ENCODE results near the gene KRT71.
"Not testable (repeated sequence)": the region's sequence is repeated elsewhere in the genome, so short reads cannot be mapped to it uniquely, and the experiment has no call there.

Gene KRT71

DNA sequence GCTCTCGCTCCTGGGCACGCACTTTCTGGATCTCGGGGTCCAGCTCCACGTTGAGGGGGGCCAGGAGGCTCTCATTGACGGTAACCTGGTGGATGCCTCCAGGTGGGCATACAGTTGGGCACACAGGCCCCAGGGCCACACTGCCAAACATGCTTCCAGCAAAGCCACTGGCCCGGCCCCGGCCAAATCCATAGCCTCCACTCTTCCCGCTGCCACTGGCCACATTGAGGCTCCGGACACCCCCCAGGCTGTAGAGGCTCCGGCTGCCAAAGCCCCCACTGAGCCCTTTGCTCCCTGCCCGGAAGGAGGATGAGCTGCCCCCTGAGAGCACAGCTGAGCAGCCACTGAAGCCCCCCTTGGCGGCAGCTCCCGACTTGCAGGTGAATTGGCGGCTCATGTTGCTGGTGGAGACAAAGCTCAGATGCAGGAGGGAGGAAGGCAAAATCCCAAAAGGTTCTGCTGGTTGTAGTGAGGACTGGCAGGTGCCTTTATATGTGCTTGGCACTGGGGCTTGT is at the start of gene KRT71:
KRT71 (minus strand) TSS at position 465 of the 515 bp plus-strand sequence; CDS start at position 397, 68 bp downstream.
- DNase-seq (ENCODE audit: low spot score), result no peak

DNA sequence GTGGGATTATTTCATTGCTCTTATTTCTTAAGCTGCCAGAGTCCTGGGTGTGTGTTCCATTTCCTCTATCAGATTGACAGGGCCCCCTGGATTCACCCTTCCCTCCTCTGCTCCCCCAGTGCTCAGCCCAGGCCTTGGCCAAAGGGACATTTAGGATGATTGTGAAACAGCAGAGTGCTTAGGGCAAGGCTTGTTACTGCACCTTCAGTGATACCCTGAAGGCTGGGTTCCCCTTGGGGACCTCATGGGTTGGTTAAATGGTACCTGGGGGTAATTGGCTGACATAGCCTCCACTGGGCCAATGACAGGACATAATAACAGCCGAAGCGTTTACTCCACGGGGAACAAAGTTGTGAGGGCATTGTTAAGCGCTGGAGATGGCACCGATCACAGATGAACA is 49.6 kb upstream of the KRT71 start:
- no peak for DNase-seq (ENCODE audit: low spot score)

DNA sequence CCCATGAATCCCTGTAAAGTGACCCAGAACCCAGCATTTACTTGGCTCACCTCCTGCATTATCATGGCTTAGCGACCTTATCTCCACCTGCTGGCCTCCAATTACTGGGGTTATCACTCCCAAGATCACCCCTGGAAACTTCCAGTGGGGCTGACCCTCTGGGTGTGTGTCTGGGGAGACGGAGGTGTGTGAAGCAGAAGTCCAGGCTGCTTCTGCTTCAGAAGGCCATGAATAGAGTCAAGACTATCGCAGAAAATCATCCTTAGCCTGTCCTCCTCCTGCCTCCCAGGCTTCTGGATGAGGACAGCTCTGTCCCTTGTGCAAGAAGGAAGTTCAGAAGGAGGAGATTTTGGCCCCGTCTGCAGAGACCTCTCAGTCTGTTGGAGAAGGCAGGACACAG is 48.7 kb upstream of the KRT71 start:
- no peak for DNase-seq (ENCODE audit: low spot score)

DNA sequence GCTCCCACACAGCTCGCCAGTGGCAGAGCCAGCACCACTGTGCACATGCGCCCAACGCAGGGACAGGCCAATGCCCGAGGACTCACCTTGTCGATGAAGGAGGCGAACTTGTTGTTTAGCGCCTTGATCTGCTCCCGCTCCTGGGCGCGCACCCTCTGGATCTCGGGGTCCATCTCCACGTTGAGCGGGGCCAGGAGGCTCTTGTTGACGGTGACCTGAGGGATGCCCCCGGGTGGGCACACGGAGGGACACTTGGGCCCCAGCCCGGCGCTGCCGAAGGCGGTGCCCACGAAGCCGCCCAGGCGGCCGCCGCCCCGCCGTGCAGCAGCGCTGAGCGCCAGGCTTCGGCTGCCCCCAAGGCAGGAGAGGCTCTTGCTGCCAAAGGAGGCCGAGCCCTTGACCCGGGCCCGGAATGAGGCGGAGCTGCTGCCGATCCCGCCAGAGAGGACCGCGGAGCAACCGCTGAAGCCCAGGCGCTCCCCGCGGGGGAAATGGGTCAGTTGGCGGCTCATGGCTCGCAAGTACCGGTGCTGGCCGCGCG is 48.1 kb upstream of the KRT71 start, which contains the start of gene KRT72:
KRT72 (minus strand) TSS at position 523 of the 541 bp plus-strand sequence; CDS start at position 512, 11 bp downstream.
- DNase-seq (ENCODE audit: low spot score), result no peak

DNA sequence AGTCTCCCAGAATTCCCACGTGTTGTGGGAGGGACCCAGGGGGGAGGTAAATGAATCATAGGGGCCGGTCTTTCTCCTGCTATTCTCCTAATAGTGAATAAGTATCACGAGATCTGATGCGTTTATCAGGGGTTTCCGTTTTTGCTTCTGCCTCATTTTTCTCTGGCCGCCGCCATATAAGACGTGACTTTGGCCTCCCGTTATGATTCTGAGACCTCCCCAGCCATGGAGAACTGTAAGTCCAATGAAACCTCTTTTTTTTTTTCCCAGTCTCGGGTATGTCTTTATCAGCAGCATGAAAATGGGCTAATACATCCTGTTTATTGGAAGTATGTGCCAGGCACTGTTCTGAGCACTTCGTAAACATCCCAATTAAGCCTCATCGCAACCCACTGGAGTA is 47.5 kb upstream of the KRT71 start:
- DNase-seq (ENCODE audit: low spot score), result no peak

DNA sequence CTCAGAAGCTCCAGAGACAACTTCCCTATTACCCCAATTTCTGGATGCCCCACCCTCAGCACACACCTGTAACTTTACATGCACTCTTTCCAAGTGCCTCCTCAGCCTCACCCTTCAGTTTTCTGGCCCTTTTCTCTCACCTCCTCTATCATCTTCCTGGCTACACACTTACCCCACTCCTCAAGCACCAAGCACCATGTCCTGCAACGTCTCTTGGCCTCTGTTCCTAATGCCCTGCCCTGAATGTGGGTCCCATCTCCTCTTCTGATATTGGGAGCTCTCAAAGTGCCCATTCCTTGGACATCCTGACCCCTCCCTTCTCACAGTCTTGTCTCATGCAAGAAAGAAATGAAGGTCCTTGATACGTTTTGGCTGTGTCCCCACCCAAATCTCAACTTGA is 47.1 kb upstream of the KRT71 start:
- no peak for DNase-seq (ENCODE audit: low spot score)

DNA sequence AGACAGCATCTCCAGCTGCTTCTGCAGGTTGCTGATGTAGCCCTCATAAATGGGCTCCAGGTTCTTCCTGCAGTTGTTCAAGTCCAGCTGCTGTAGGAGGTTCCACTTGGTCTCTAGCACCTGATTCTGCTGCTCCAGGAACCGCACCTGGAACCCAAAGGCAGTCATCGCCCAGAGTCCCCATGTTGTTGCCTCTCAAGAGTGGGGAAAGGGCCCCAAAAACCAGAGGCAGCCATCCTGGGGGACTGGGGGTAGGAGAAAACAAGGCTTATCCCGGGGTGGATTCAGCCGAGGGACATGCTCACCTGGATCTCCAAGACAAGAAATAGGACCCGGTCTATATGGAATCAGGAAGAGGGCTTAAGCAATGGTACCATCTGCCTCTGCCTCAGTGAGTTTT is 46.0 kb upstream of the KRT71 start:
- DNase-seq (ENCODE audit: low spot score), result no peak

DNA sequence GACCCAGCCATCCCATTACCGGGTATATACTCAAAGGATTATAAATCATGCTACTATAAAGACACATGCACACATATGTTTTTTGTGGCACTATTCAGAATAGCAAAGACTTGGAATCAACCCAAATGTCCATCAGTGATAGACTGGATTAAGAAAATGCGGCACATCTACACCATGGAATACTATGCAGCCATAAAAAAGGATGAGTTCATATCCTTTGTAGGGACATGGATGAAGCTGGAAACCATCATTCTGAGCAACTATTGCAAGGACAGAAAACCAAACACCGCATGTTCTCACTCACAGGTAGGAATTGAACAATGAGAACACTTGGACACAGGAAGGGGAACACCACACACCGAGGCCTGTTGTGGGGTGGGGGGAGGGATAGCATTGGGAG is 41.3 kb upstream of the KRT71 start:
- DNase-seq (ENCODE audit: low spot score), result not testable (repeated sequence)

DNA sequence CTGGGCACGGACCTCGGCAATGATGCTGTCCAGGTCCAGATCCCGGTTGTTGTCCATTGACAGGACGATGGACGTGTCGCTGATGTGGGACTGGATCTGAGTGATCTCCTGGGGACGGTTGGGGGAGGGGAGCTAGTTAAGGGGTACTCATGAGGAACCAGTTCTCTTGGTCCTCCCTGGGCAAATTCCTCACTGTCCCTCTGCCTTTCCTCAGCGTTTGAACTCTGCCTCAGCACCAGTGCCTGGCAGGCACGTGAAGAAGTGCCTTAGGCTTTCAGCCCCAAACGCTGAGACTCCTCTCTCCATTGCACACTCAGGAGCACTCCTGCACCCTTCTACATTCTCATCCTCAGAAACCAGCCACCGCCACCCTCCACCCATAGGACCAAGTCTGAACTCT is 38.6 kb upstream of the KRT71 start:
- DNase-seq (ENCODE audit: low spot score), result no peak

DNA sequence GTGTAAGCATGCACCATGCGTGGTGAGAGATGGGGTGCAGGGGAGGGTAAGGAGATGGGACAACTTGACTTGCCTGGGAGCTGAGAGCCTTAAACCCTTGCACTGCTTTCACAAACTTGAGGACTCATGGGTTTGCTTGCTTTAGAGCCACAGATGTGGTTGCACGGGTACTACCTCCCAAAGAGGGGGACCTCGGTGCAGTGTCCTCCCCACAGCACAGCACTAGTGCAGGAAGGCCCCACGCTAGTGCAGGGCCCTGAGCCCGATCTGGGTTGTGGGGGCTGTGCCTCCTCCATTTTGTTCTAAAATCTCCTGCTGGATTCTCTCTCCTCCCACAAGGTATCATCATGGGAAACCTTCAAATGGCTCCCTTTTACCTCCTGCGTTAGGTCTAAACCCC is 37.1 kb upstream of the KRT71 start:
- no peak for DNase-seq (ENCODE audit: low spot score)

DNA sequence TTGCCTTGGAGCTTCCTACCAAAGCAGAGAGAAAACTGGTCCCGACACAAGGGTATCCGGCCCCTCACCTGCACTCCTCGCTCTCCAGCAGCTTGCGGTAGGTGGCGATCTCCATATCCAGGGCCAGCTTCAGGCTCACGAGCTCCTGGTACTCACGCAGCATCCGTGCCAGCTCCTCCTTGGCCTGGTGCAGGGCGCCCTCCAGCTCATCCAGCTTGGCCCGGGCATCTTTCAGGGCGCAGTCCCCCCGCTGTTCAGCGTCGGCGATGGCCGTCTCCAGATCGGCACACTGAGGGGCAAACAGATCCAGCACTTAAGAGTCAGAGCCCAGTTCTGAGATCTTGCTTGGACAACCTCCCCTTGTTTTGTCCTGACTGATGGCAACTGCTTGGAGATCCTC is 34.6 kb upstream of the KRT71 start:
- DNase-seq (ENCODE audit: low spot score), result no peak

DNA sequence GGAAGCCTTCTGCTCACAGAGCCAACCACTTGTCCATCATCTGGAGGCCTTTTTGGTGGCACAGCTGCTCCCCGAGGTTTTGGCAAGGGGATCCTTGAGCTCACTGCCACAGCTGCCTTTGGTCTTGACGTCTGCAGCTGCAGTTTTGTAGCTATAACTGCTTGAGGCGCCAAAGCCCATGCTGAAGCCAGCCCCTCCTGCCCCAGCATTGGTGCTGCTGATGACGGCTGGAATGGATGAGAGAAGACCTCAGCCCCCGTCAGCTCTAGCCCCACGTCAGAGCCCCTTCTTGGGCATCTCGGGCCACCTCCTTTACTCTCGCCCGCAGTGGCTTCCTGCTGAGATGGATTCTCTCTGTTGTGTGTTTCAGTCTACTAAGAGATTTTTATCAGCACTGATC is 33.0 kb upstream of the KRT71 start:
- DNase-seq (ENCODE audit: low spot score), result no peak

DNA sequence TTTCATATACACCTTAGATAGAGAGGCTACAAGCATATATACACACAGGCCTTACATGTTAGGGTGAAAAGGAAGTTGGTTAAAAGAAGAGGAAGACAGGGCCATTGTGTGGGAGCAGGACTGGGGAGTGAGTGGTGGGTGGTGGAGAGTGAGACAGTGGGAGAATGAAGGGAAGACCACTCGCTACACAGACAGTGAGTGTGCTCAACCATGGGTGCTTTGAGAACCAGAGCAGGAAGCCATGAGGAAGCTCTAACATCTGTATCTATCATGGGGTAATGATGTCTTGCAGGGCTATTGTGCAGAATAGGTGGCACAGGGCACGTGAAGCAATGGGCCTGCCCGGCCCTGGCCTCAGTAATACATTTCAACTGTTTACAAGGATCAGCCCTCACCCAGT is 32.1 kb upstream of the KRT71 start:
- no peak for DNase-seq (ENCODE audit: low spot score)

DNA sequence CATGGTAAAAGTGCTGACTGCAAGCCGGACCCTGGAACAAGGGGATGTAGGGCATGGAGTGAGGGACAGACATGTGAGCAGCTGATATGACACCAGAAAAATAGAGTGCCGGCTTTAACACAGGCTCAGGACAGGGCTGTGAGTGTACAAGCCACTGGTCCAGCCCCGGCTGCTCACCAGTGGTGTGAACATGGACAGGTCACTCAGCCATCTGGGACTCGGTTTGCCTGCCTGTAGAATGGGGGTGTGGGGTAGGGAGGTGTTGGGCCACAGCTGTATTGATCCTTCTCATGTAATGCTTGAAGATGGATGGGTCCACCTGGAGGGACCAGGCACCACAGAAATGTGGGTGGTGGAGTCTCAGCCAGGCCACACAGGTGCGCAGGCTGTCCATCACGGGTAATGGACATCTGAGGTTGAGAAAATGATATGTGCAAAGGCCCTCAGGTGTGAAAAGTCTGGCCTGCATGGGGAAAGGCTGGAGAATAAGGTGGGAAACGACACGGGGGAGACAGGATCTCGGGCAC is 31.3 kb upstream of the KRT71 start:
- no peak for DNase-seq (ENCODE audit: low spot score)

DNA sequence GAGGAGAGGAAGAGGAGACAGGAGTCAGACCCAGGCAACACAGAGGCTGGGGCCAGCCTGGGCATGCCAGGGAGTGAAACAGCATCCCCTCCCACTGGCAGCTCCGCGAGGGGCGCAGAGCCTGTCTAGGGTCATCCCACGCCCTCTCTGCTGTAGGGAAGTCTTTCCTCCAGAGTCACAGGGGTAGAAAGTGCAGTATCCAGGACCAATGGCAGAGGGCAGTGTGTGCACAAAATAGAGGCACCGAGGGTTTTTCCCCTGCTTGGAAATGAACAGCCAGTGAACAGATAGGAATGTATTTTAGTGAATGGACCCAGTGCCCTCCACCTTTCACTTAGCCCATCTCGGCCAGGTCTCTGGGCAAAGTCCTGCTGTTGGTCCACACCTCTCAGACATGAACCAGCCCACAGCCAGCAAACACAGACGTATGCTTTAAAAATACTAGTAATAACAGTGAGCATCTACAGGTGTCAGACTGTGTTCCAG is 30.1 kb upstream of the KRT71 start:
- peak; percentile 44 for DNase-seq (ENCODE audit: low spot score)

DNA sequence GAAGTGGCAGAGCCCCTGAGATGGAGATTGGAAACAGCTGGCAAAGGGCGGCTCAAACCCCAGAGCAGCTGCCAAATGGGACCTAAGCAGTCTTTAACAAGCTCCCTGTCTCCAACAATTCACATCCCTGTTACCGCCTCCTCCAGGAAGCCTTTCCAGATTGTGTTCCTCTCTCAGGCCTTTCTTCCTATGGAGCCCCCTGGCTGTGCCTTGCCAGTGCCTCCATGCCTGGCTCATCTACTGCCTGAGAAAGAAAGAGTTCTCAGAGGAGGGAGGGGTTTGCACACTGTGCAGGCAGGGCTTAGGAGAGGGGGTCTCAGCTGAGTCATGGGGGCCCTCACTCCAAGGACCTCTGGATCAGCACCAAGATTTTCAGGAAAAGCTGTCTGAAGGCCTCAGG is 29.5 kb upstream of the KRT71 start:
- no peak for DNase-seq (ENCODE audit: low spot score)

DNA sequence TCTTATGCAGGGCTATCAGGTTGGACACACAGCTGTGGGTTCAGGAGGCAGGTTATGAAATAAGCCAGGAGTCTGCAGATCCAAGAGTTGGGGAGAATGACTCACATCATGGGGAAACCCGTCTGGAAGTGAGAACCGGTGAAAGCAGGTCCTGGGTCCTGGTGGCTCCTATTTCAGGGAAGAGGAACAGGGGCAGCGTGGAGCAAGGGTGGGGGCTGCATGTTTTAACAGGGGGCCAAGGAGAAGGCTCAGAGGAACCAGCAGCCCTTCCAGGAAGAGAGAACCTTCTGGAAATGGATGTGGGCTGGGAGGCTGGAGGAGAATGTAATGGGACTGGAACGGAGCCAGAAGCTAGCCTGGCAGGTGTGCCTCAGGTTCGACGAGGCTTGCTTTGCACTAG is 28.5 kb upstream of the KRT71 start:
- DNase-seq (ENCODE audit: low spot score), result no peak

DNA sequence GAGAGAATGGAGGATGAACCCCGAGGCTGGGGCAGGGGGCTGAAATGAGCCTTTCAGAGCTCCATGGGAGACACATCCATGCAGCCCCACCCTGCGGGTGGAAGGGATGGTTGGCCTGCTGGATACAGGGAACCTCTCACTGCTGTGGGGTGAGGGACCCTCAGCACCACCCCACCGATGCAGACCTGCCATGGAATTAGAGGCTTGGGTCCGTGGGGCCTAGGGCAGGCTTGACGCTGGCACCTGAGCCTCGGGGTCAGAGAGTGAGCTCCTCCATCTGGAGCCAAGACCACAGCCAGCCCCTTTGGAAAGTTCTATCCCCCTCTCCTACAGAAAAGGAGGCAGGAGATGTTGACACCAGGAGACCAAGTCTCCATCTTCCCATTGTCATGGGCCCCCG is 28.1 kb upstream of the KRT71 start:
- DNase-seq (ENCODE audit: low spot score), result no peak

DNA sequence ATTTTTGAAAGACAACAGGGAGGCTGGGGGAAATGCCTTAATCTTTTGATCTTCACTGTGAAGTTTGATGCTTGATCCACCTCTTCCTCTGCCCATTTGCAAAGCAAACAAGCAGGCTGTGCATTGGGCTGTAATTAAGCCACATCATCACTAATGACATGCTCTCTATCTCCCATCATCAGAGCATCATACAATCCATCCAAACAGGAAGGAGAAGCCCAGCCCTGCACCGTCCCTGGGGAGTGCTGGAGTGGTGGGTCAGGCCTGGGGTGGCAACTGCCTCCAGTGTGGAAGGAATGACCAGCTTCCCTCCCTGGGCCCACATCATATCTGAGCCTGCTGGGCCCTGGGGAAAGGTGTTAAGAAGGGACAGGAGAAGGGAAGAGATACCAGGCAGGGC is 27.6 kb upstream of the KRT71 start:
- DNase-seq (ENCODE audit: low spot score), result no peak

DNA sequence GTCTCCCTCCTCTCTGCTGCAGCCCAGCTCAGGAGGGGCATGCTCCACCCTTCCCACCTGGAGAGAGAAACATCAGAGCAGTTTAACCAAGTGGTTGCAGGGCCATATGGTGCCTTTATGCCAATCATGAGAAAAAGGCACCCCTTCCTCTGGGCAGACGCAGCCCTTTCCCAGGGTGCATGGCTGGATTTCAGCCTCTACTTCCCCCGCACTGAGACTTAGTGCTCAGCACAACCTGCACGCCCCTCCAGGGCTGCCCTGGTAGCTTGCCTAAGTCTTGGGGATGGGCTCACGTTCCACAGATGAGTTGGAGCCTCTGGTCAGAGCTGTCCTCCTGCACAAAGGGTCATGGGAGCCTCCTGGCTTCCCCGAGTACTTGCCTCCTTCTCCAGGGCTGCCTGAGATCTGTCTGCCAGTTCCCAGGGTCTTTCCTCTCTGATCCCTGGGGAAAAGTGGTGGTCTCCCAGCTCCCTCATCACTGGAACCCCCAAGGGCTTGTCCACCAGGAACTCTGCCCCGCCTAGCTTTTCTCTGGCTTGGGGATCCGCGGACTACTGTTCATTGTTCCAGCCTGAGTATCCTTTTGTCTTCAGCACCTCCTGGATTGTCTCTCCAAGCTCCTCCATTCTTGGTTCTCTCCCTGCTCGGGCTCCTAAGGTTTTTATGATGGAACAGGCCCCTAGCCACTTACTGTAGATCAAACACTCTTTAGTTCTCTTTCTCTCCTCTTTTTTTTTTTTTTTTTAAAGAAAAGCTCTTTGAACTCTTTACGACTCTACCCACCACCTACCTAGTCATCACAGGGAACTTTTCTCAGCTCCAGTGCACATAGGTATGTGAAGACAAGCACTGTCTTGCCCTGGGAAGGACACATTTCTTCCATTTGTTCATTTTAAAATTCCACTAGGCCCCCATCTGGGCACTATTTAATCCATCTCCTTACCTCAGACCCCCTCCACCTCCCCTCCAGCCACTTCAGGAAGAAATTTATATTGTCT is 26.8 kb upstream of the KRT71 start:
- DNase-seq (ENCODE audit: low spot score), result no peak

DNA sequence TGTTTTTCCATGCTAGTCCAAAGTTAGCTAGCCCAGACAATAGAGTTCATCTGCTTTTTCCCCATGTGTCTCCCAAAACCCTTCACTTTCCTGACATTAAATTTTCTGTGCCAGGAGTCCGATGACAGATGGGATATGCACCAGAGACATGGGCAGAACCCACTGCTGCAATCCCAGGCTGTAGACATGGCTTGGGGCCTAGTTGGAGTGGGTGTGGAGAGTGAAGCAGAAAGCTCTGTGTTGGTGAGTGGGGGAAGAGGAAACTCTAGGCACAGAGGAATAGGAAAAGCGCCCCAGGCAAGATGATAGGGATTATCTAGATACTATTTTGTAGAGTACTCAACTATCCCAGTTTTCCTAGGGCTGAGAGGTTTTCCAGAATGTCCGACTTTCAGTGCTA is 25.5 kb upstream of the KRT71 start:
- DNase-seq (ENCODE audit: low spot score), result no peak

DNA sequence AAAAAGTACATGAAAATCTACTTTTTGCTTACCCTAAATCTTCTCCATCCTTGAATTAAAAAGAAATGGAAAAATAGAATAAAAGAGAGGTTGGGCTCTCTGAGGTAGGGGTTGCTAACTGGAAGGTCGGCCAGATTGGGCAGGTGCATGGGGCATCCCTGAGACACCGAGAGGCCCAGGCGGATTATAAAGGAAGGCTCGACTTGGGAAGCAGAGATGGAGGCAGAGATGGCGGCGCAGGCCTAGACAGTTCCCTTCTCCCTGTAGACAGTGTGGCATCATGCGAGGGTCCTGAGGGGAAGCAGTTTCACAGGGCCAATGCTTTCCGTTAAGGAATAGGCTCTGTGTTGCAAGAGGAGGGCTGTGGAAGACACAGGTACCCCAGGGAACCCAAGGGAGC is 24.4 kb upstream of the KRT71 start:
- DNase-seq (ENCODE audit: low spot score), result no peak

DNA sequence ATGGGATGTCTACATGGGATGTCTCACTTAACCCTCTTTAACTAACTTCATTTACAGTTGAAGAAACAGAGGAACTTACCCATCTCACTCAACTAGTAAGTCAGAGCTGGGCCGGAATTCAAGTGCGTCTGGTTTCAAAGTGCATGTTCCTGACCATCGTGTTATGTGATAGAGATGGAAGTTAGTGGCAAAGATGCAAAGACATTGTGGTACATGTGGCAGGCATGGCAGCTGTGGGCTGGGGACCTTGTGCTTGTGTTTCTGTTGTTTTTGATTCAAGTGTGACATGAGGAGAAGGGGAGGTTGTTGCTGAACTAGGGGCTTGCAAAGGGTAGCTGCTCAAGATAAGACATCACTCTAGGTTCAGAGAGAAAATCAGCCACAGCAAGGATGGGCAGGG is 23.0 kb upstream of the KRT71 start:
- no peak for DNase-seq (ENCODE audit: low spot score)

Measured in kidney capillary endothelial cell (primary cell).